MM.1S (cell line): ENCODE results near the gene KLHL8.

Experiments used
- DNase-seq: peaks from one replicate; pipeline ENCODE4 v3.0.0-alpha.2; 2015
- H2AFZ ChIP-seq: fragments of 300-600 bp; sonication (generic); 2 replicates; pipeline ENCODE4 v1.6.0; 2016; ENCODE audit warnings: antibody characterized with exemption, low read length
- H3F3A ChIP-seq: fragments of 300-600 bp; sonication (generic); 2 replicates; pipeline ENCODE4 v1.6.1; 2016; ENCODE audit warnings: mild to moderate bottlenecking, antibody characterized with exemption, low read length, moderate library complexity, mixed read lengths; ENCODE audit not compliant: insufficient read depth
- H3K27ac ChIP-seq: fragments of 300-600 bp; sonication (generic); 2 replicates; pipeline ENCODE4 v1.5.1; 2016; ENCODE audit warnings: mild to moderate bottlenecking, low read length
- H3K27me3 ChIP-seq: fragments of 300-600 bp; sonication (generic); replicated peaks from 2 replicates; pipeline ENCODE4 v1.6.0; 2016; ENCODE audit warnings: low read length; ENCODE audit not compliant: insufficient read depth
- H3K36me3 ChIP-seq: fragments of 300-600 bp; sonication (generic); replicated peaks from 2 replicates; pipeline ENCODE4 v1.6.1; 2016; ENCODE audit warnings: mild to moderate bottlenecking, low read length, mixed read lengths; ENCODE audit not compliant: insufficient read depth
- H3K4me1 ChIP-seq: fragments of 300-600 bp; sonication (generic); 2 replicates; pipeline ENCODE4 v1.6.1; 2016; ENCODE audit warnings: low read length, mixed read lengths
- H3K4me2 ChIP-seq: fragments of 300-600 bp; sonication (generic); 2 replicates; pipeline ENCODE4 v1.6.0; 2016; ENCODE audit warnings: low read depth, low read length
- H3K4me3 ChIP-seq: fragments of 300-600 bp; sonication (generic); 2 replicates; pipeline ENCODE4 v1.5.1; 2016; ENCODE audit warnings: low read length, mixed read lengths
- H3K79me2 ChIP-seq: fragments of 300-600 bp; sonication (generic); 2 replicates; pipeline ENCODE4 v1.6.1; 2016; ENCODE audit warnings: mixed run types, low read length, mixed read lengths
- H3K9ac ChIP-seq: fragments of 300-600 bp; sonication (generic); 2 replicates; pipeline ENCODE4 v1.6.1; 2016; ENCODE audit warnings: low read length, mixed read lengths
- H3K9me2 ChIP-seq: fragments of 300-600 bp; sonication (generic); replicated peaks from 2 replicates; pipeline ENCODE4 v1.6.1; 2016; ENCODE audit warnings: mild to moderate bottlenecking, low read length, mixed read lengths; ENCODE audit not compliant: insufficient read depth
- H3K9me3 ChIP-seq: fragments of 300-600 bp; sonication (generic); replicated peaks from 2 replicates; pipeline ENCODE4 v1.6.1; 2016; ENCODE audit warnings: mild to moderate bottlenecking, low read length, mixed read lengths; ENCODE audit not compliant: insufficient read depth
- H4K20me1 ChIP-seq: fragments of 300-600 bp; sonication (generic); 2 replicates; pipeline ENCODE4 v1.6.1; 2016; ENCODE audit warnings: mild to moderate bottlenecking, low read length, moderate library complexity, mixed read lengths; ENCODE audit not compliant: insufficient read depth
- CTCF ChIP-seq: fragments of 300-600 bp; sonication (generic); IDR thresholded peaks from 2 replicates; pipeline ENCODE4 v1.5.1; 2016; ENCODE audit warnings: antibody characterized with exemption, low read length, mixed read lengths
- EZH2 ChIP-seq: fragments of 300-600 bp; sonication (generic); optimal IDR thresholded peaks from 2 replicates; pipeline ENCODE3; 2017; ENCODE audit warnings: low read depth, mild to moderate bottlenecking, antibody characterized with exemption, low read length, mixed read lengths
- EZH2phosphoT487 ChIP-seq: fragments of 300-600 bp; sonication (generic); IDR thresholded peaks from 2 replicates; pipeline ENCODE4 v1.6.1; 2018; ENCODE audit warnings: antibody characterized with exemption, low read length

The KLHL8 gene

GRCh38 chr4:87196927-87197326 lies 23.5 kb downstream of the KLHL8 start:
- Histone ChIP-seq H3K27ac (no peak overlapping the region), H4K20me1 (no peaks in the 10 kb centered on the region), H3K4me2 (no peak overlapping the region), H2AFZ (no peak overlapping the region), H3K9me3 (no peaks in the 10 kb centered on the region), H3K36me3 (no peaks in the 10 kb centered on the region), H3K4me3 (no peak overlapping the region), H3K9ac (no peak overlapping the region), H3K79me2 (peaks cover 53% of the 10 kb centered on the region), H3K4me1 (no peaks in the 10 kb centered on the region), H3K27me3 (no peaks in the 10 kb centered on the region), H3F3A (no peaks in the 10 kb centered on the region), H3K9me2 (no peaks in the 10 kb centered on the region)
- TF ChIP-seq EZH2phosphoT487 (no peak), EZH2 (no peak), CTCF (no peak)
- DNase-seq: no peak

DNA sequence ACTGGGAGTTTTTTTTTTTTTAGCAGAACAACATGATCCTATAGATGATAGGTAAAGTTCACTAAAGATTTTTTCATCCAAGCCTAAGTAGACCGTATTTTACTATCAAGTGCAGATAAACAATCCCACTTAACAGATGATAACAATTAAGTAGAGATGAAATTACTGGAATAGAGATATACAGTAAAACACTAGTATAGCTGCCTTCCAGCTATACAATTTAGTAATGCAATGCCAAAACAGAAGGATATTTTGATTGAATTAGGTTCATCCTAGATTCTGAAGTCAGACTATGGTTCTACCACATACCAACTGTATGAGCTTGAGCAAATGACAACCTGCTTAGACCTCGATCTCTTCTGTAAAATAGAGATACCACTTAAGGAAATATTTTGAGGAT lies 24.3 kb downstream of the KLHL8 start:
- H3K4me1 ChIP-seq: no peaks in the 10 kb centered on the region

DNA sequence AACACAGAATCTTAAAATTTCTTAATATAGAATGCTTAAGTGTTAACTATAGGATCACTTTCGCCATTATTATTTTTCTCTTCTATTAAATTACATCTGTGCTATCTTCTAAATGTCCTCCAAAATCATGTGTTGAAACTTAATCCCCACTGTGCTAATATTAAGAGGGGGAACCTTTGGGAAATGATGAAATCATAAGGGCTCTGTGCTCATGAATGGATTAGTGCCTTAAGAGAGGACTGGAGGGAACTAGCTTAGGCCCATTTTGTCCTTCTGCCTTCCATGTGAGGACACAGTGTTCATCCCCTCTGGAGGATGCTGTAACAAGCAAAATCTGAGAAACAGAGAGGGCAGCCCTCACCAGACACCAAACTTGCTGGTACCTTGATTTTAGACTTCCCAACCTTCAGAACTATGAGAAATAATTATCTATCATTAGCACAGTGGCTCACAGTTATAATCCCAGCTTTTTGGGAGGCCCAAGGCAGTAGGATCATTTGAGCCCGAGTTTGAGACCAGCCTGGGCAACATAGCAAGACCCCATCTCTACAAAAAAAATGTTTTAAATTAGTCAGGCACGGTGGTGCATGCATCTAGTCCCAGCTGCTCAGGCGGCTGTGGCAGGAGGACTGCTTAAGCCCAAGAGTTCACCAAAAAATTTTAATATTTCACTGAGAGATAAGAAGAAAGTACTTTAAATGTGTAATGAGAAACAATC lies 26.3 kb downstream of the KLHL8 start:
- Histone ChIP-seq H3K4me3 (no peak overlapping the region), H3K4me2 (no peak overlapping the region), H3K9ac (no peak overlapping the region), H3K27ac (no peak overlapping the region), H3K79me2 (peaks cover 27% of the 10 kb centered on the region), H3K9me2 (no peaks in the 10 kb centered on the region), H2AFZ (no peak overlapping the region), H3F3A (no peaks in the 10 kb centered on the region), H4K20me1 (no peaks in the 10 kb centered on the region), H3K9me3 (no peaks in the 10 kb centered on the region), H3K36me3 (no peaks in the 10 kb centered on the region), H3K4me1 (no peaks in the 10 kb centered on the region), H3K27me3 (no peaks in the 10 kb centered on the region)
- no peak for TF ChIP-seq EZH2
- no peak for TF ChIP-seq CTCF
- no peak for TF ChIP-seq EZH2phosphoT487
- DNase-seq: no peak

More for the DNA sequence above, 24.3 kb downstream of the KLHL8 start:
- H3K4me2 ChIP-seq: no peak overlapping the region
- DNase-seq: no peak
- H3K27ac ChIP-seq: no peak overlapping the region
- peaks cover 45% of the 10 kb centered on the region for H3K79me2 ChIP-seq
- H3K9ac ChIP-seq: no peak overlapping the region
- H3K36me3 ChIP-seq: no peaks in the 10 kb centered on the region
- no peaks in the 10 kb centered on the region for H3F3A ChIP-seq
- H3K4me3 ChIP-seq: no peak overlapping the region
- H3K9me3 ChIP-seq: no peaks in the 10 kb centered on the region
- H2AFZ ChIP-seq: no peak overlapping the region
- H4K20me1 ChIP-seq: no peaks in the 10 kb centered on the region
- no peaks in the 10 kb centered on the region for H3K9me2 ChIP-seq
- TF ChIP-seq EZH2: no peak
- no peak for TF ChIP-seq EZH2phosphoT487
- no peak for TF ChIP-seq CTCF
- no peaks in the 10 kb centered on the region for H3K27me3 ChIP-seq
